Neural progenitor cell (in vitro differentiated cells): ENCODE measurements around the gene PAK1. TPM values are rescaled to one million over a fixed set of nuclear protein-coding genes. Genes with fewer than 3 reads are reported as not detected.
A peak's percentile ranks its signal among the peaks of the same experiment; 100 is the strongest.

Experiments
- DNase-seq: peaks from one replicate; pipeline ENCODE4 v3.0.0-alpha.2; 2016; ENCODE audit warnings: low spot score
- H2AFZ ChIP-seq: fragments of 200-600 bp; sonication (generic); replicated peaks from 2 replicates; pipeline ENCODE4 v1.6.1; 2016; ENCODE audit warnings: antibody characterized with exemption
- H3F3A ChIP-seq: fragments of 200-600 bp; sonication (generic); 2 replicates; pipeline ENCODE4 v1.6.1; 2016; ENCODE audit warnings: antibody characterized with exemption, low read depth
- H3K27ac ChIP-seq: fragments of 200-600 bp; sonication (generic); 2 replicates; pipeline ENCODE4 v1.5.1; 2016; ENCODE audit warnings: mild to moderate bottlenecking
- H3K27me3 ChIP-seq: fragments of 200-600 bp; sonication (generic); 2 replicates; pipeline ENCODE4 v1.6.1; 2016; ENCODE audit warnings: mild to moderate bottlenecking, moderate library complexity
- H3K36me3 ChIP-seq: fragments of 200-600 bp; sonication (generic); 2 replicates; pipeline ENCODE4 v1.5.1; 2016
- H3K4me1 ChIP-seq: fragments of 200-600 bp; sonication (generic); 2 replicates; pipeline ENCODE4 v1.6.1; 2016; ENCODE audit warnings: mixed run types
- H3K4me2 ChIP-seq: fragments of 200-600 bp; sonication (generic); 2 replicates; pipeline ENCODE4 v1.6.1; 2016
- H3K4me3 ChIP-seq: fragments of 200-600 bp; sonication (generic); 2 replicates; pipeline ENCODE4 v1.5.1; 2016
- H3K79me2 ChIP-seq: fragments of 200-600 bp; sonication (generic); 2 replicates; pipeline ENCODE4 v1.6.1; 2016; ENCODE audit warnings: low read depth
- H3K9ac ChIP-seq: fragments of 200-600 bp; sonication (generic); 2 replicates; pipeline ENCODE4 v1.6.1; 2016
- H3K9me3 ChIP-seq: fragments of 200-600 bp; sonication (generic); 2 replicates; pipeline ENCODE4 v1.5.1; 2016; ENCODE audit warnings: low read depth
- H4K20me1 ChIP-seq: fragments of 200-600 bp; sonication (generic); 2 replicates; pipeline ENCODE4 v1.6.1; 2016; ENCODE audit warnings: low read depth
- H3K27ac Mint-ChIP-seq: 3 replicates; pipeline ENCODE4 v1.8.0; 2021; ENCODE audit warnings: mixed read lengths
- H3K27me3 Mint-ChIP-seq: 2 replicates; pipeline ENCODE4 v1.8.0; 2022; ENCODE audit warnings: low read depth, mild to moderate bottlenecking, inconsistent platforms, moderate library complexity, mixed read lengths; ENCODE audit not compliant: insufficient read depth
- H3K36me3 Mint-ChIP-seq: 3 replicates; pipeline ENCODE4 v1.8.0; 2021; ENCODE audit warnings: mixed read lengths
- H3K4me1 Mint-ChIP-seq: 3 replicates; pipeline ENCODE4 v1.8.0; 2021; ENCODE audit warnings: mixed read lengths
- H3K4me3 Mint-ChIP-seq: 3 replicates; pipeline ENCODE4 v1.8.0; 2021; ENCODE audit warnings: mild to moderate bottlenecking, moderate library complexity, mixed read lengths
- H3K9me3 Mint-ChIP-seq: 3 replicates; pipeline ENCODE4 v1.8.0; 2020; ENCODE audit warnings: mixed read lengths
- CTCF ChIP-seq: fragments of 200-600 bp; sonication (generic); IDR thresholded peaks from 2 replicates; pipeline ENCODE4 v1.5.1; 2017; ENCODE audit warnings: antibody characterized with exemption, mild to moderate bottlenecking
- EZH2 ChIP-seq: fragments of 200-600 bp; sonication (generic); IDR thresholded peaks from 2 replicates; pipeline ENCODE4 v1.6.1; 2017; ENCODE audit warnings: antibody characterized with exemption, mild to moderate bottlenecking, moderate library complexity
- EZH2phosphoT487 ChIP-seq: fragments of 200-600 bp; sonication (generic); IDR thresholded peaks from 2 replicates; pipeline ENCODE4 v1.6.1; 2017; ENCODE audit warnings: antibody characterized with exemption
- total RNA-seq: library from RNA; depleted of rRNA; stranded (reverse); fragments of >200 nt; gene quantifications from 2 replicates; pipeline ENCODE4 v1.2.3, GENCODE V29; 2015; ENCODE audit warnings: low replicate concordance

PAK1 gene
- total RNA-seq, 1 donor from 2014 or later, result 52.1 TPM

- Histone ChIP-seq H3K4me2 (no peak overlapping the region), H3K79me2 (peaks cover 34% of the 10 kb centered on the region), H4K20me1 (peaks cover 17% of the 10 kb centered on the region), H3K4me3 (no peak overlapping the region), H3F3A (peaks cover 6% of the 10 kb centered on the region), H3K9me3 (no peaks in the 10 kb centered on the region), H3K4me1 (peaks cover 27% of the 10 kb centered on the region), H3K27ac (no peak overlapping the region), H3K9ac (no peak overlapping the region), H2AFZ (no peak overlapping the region), H3K36me3 (no peaks in the 10 kb centered on the region), H3K27me3 (no peaks in the 10 kb centered on the region)
- Mint-ChIP-seq H3K4me3 (no peak overlapping the region), H3K27me3 (no peaks in the 10 kb centered on the region), H3K4me1 (peaks cover 4% of the 10 kb centered on the region), H3K27ac (no peak overlapping the region), H3K9me3 (no peaks in the 10 kb centered on the region), H3K36me3 (peaks cover 2% of the 10 kb centered on the region)
- no peak for DNase-seq
- TF ChIP-seq EZH2phosphoT487 (no peak), CTCF (no peak), EZH2 (no peak)
Observed at GRCh38 chr11:77450227-77450626, 23.7 kb downstream of the PAK1 start.

GRCh38 chr11:77449784-77450183 is 24.1 kb downstream of the PAK1 start:
- peaks cover 4% of the 10 kb centered on the region for H3K4me1 Mint-ChIP-seq
- no peak overlapping the region for H3K27ac ChIP-seq
- H3K4me1 ChIP-seq, result peaks cover 22% of the 10 kb centered on the region

GRCh38 chr11:77449060-77449521 is 24.8 kb downstream of the PAK1 start:
- peaks cover 4% of the 10 kb centered on the region for H3K4me1 Mint-ChIP-seq
- H3K9me3 ChIP-seq, result no peaks in the 10 kb centered on the region
- H3K9ac ChIP-seq, result no peak overlapping the region
- TF ChIP-seq EZH2phosphoT487 (no peak), CTCF (no peak), EZH2 (no peak)
- H3K36me3 Mint-ChIP-seq, result peaks cover 2% of the 10 kb centered on the region
- peaks cover 12% of the 10 kb centered on the region for H4K20me1 ChIP-seq
- H3F3A ChIP-seq, result peaks cover 6% of the 10 kb centered on the region
- H3K4me3 Mint-ChIP-seq, result no peak overlapping the region
- no peaks in the 10 kb centered on the region for H3K9me3 Mint-ChIP-seq
- DNase-seq, result no peak
- no peaks in the 10 kb centered on the region for H3K36me3 ChIP-seq
- peak overlapping the region; percentile 29 for H3K4me2 ChIP-seq
- no peaks in the 10 kb centered on the region for H3K27me3 ChIP-seq
- no peak overlapping the region for H3K27ac Mint-ChIP-seq
- H3K4me3 ChIP-seq, result no peak overlapping the region
- no peaks in the 10 kb centered on the region for H3K27me3 Mint-ChIP-seq
- no peak overlapping the region for H2AFZ ChIP-seq
- peaks cover 30% of the 10 kb centered on the region for H3K79me2 ChIP-seq
- H3K27ac ChIP-seq, result no peak overlapping the region
- H3K4me1 ChIP-seq, result peaks cover 20% of the 10 kb centered on the region

More at GRCh38 chr11:77449784-77450183, 24.1 kb downstream of the PAK1 start:
- Histone ChIP-seq H3K9ac (no peak overlapping the region), H2AFZ (no peak overlapping the region), H3K9me3 (no peaks in the 10 kb centered on the region), H3K4me2 (no peak overlapping the region), H3K79me2 (peaks cover 34% of the 10 kb centered on the region), H3K27me3 (no peaks in the 10 kb centered on the region), H3K36me3 (no peaks in the 10 kb centered on the region), H3F3A (peaks cover 6% of the 10 kb centered on the region), H3K4me3 (no peak overlapping the region), H4K20me1 (peaks cover 13% of the 10 kb centered on the region)
- Mint-ChIP-seq H3K4me3 (no peak overlapping the region), H3K27me3 (no peaks in the 10 kb centered on the region), H3K9me3 (no peaks in the 10 kb centered on the region), H3K27ac (no peak overlapping the region), H3K36me3 (peaks cover 2% of the 10 kb centered on the region)
- DNase-seq, result no peak
- no peak for TF ChIP-seq EZH2
- no peak for TF ChIP-seq CTCF
- TF ChIP-seq EZH2phosphoT487, result no peak
